ENCODE measurements around the gene BAZ2B. TPM values are rescaled to one million over a fixed set of nuclear protein-coding genes. Genes with fewer than 3 reads are reported as not detected.

The BAZ2B gene
- total RNA-seq, 8 experiments from 2014 or later = 81.1 to 148 (median 90.2) TPM

- in situ Hi-C loops (cut with MboI; ENCODE audit: low pct_unique_long_range_greater_than_20kb in 2 of 9, low sequenced_read_pairs in 9 of 9, unreplicated experiment in 9 of 9) = no loop called here
- peaks cover 5 to 12% of the 10 kb centered on the region in 2 donors for H3K4me1 ChIP-seq (replicated peaks in 1 of 2)
- 80 to 98% (median 93%) methylated on average over 2 to 6 of the region's 6 CpGs; no CpG with 5 or more reads in 1 of the 10 experiments for WGBS, 10 experiments
- no peak overlapping the region for H3K27ac ChIP-seq
- H3K4me3 ChIP-seq = no peak overlapping the region
- ATAC-seq (replicated peaks in 6 of 8) = no peak
Observed at GRCh38 chr2:159281002-159281401, 335.3 kb downstream of the BAZ2B start.

- 89 to 100% (median 98%) methylated on average over 1 to 2 of the region's 2 CpGs for WGBS, 10 experiments
- peaks cover 1% of the 10 kb centered on the region in 2 donors for H3K4me1 ChIP-seq (replicated peaks in 1 of 2)
- ATAC-seq (replicated peaks in 6 of 8) = no peak
- H3K4me3 ChIP-seq = no peak overlapping the region
- H3K27ac ChIP-seq = no peak overlapping the region
- in situ Hi-C loops (cut with MboI; ENCODE audit: low pct_unique_long_range_greater_than_20kb in 2 of 9, low sequenced_read_pairs in 9 of 9, unreplicated experiment in 9 of 9) = no loop called here
Observed at GRCh38 chr2:159279700-159280099, 336.6 kb downstream of the BAZ2B start.

GRCh38 chr2:159275111-159275510 is 341.2 kb downstream of the BAZ2B start:
- H3K4me3 ChIP-seq = no peak overlapping the region
- peaks cover 0 to 3% of the 10 kb centered on the region in 2 donors for H3K4me1 ChIP-seq (replicated peaks in 1 of 2)
- WGBS, 10 experiments = 71 to 100% (median 100%) methylated on average over 1 of the region's 1 CpG
- H3K27ac ChIP-seq = no peak overlapping the region
- in situ Hi-C loops (cut with MboI; ENCODE audit: low pct_unique_long_range_greater_than_20kb in 2 of 9, low sequenced_read_pairs in 9 of 9, unreplicated experiment in 9 of 9) = no loop called here
- ATAC-seq (replicated peaks in 6 of 8) = no peak

GRCh38 chr2:159272156-159272555 is 344.2 kb downstream of the BAZ2B start:
- Histone ChIP-seq H3K27ac (no peak overlapping the region), H3K4me3 (no peak overlapping the region), H3K4me1 (replicated peaks in 1 of 2) (peaks cover 0 to 3% of the 10 kb centered on the region in 2 donors)
- WGBS, 10 experiments = 46 to 100% (median 74%) methylated on average over 1 to 5 of the region's 5 CpGs; no CpG with 5 or more reads in 1 of the 10 experiments
- in situ Hi-C loops (cut with MboI; ENCODE audit: low pct_unique_long_range_greater_than_20kb in 2 of 9, low sequenced_read_pairs in 9 of 9, unreplicated experiment in 9 of 9) = no loop called here
- ATAC-seq (replicated peaks in 6 of 8) = peak in 2 of 8 experiments; percentile 46 to 91

GRCh38 chr2:159270744-159271379 is 345.5 kb downstream of the BAZ2B start:
- WGBS, 10 experiments = 78 to 100% (median 100%) methylated on average over 2 to 4 of the region's 4 CpGs; no CpG with 5 or more reads in 1 of the 10 experiments
- in situ Hi-C loops (cut with MboI; ENCODE audit: low pct_unique_long_range_greater_than_20kb in 2 of 9, low sequenced_read_pairs in 9 of 9, unreplicated experiment in 9 of 9) = no loop called here
- ATAC-seq (replicated peaks in 6 of 8) = no peak
- peaks cover 0 to 3% of the 10 kb centered on the region in 2 donors for H3K4me1 ChIP-seq (replicated peaks in 1 of 2)
- no peak overlapping the region for H3K4me3 ChIP-seq
- no peak overlapping the region for H3K27ac ChIP-seq

Other genes with a start within 250 kb of the BAZ2B start
- 10 to 100 TPM; 46.1 to 73.1 (median 62.6) TPM for gene MARCHF7, start 96.0 kb upstream of the BAZ2B start, total RNA-seq
- 10 to 100 TPM in 3 of 8 experiments, 1 to 10 TPM in 5; 1.0 to 41.8 (median 4.4) TPM for gene CD302, start 181.7 kb upstream of the BAZ2B start, total RNA-seq